ENCODE results near the gene LIF.
"Not testable (repeated sequence)": the region's sequence is repeated elsewhere in the genome, so short reads cannot be mapped to it uniquely, and the experiment has no call there.

Gene LIF

DNA sequence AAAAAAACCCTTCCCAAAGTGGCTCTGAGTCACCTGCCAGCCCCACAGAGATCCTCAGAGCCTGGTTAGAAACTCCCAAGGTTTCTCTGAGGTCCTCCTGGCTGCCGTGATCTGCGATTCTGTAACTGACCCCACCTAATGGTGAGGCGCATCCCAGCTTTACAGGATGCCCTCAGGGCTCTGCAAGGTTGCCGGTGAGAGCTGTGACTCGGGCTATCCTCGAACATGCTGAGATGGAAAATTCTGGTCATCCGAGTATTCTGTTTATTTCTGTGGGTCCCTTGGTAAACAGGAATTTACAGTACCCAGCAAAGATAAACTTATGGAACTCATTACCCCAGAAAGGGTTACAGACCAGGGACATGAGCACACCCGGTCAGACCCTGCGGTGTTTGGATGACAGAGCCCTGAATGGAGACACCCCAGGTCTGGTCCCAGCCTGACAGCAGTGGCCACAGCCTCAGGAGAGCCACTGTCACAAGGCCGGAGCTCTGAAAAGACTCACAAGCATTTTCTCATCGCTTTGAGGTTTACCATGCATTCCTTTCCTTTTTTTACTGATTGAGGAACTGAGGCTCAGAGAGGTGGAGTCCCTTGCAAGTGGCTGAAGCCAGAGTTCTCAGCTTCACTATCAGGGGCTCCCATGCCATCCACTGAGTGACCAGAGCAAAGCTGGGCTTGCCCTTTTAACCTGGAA is 22.2 kb downstream of the LIF start:
- DNase-seq, result no peak

DNA sequence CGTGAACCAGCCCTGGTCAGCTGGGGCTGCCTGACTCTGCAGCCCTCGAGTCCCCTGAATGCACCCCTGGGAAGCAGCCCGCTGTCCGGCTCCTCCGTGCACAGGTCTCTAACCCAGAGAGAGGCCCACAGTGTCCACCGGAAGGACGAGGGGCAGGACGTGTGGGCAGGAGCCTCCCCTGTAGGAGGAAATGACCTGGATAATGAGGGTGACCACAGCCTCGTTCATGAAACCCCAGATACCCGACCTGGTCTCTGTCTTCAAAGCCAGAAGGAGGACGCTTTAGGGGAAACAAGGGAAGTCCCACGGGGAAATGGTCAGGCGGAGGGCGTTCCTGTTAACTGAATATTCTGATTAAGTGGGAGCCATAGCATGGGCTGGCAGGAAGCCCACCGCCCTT is 23.3 kb downstream of the LIF start:
- no peak for DNase-seq

DNA sequence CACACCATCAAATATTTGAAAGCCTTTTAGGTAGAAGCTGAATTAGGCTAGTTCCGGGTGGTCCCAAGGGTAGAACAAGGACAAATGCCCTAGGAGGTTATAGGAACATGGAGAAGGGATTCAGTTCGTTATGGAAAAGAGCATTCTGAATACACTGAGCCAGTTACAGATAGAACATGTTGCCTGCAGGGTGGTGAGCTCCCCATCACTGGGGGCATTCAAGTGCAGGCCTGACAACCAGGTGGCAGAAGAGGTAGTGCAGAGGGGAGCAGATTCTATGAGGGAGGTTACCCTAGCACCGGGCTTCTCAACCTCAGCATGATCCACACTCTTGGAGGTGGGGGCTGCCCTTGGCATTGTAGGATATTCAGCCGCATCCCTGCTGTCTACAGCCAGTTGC is 24.2 kb downstream of the LIF start:
- no peak for DNase-seq

DNA sequence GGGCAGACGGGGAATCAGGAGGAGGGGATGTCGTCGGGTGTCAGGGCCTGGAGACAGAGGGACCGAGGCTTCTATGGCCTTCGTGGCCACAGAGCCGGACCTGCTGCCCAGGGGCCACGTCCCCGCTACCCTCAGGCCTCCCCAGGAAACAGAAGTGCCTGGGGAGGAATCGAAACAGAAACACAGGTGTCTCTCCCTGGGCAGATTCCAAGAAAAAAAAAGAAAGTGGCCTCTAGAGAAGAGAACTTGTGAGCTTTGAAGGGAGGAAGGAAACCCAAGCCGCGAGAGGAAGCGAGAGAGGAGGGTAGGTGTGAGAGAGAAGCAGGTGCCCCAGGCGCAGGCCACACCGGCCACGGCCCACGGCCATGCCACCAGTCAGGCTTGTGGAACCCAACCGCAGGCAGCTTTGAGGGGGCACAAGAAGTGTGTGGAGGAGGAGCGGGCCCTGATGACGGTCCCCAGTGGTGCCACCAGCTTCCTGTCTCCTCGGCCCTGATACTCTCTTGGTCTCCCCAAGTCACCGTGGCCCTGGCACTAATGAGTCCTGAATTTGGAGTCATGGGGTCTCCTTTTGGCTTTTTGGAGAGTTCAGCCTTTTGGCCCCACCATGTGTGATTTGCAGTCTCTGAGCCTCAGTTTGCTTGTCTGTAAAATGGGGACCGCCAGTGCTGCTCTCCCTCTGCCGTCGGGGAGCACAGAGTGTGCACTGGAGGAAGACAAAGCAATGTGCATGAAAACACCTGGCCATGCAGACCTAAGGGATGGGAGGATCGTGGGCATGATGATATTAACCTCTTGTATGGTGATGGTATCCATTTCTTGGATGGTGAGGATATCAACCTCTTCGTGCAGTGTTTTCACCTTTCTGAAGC is 25.2 kb downstream of the LIF start:
- DNase-seq, result no peak

DNA sequence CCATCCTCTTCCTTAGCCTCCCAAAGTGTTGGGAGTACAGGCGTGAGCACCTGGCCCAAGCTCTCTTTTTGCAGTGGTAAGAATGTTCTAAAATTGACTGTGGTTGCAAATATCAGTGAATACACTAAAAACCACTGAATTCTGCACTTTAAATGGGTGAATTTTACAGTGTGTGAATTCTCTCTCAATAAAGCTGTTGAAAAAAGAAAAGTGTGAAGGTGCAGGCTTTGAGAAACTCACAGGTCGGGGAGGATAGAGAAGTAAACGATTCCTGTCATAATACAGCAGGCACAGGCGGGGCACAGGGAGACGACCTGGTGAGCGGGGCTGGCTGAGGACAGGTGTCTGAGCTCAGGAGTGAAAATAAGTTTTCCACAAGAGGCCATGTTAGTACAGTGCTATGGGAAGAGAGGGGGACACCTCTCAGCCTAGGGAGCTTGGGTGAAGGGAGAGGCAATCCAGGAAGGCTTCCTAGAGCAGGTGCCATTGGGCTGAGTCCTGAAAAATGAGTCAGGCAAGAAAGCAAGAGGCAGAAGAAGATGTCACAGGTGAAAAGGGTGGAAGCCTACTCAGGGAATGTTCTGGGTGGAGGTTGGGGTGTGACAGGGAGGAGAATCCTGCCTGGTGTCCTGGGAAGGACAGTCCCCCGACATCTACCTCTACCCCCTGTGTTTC is 26.1 kb downstream of the LIF start:
- DNase-seq, result no peak

DNA sequence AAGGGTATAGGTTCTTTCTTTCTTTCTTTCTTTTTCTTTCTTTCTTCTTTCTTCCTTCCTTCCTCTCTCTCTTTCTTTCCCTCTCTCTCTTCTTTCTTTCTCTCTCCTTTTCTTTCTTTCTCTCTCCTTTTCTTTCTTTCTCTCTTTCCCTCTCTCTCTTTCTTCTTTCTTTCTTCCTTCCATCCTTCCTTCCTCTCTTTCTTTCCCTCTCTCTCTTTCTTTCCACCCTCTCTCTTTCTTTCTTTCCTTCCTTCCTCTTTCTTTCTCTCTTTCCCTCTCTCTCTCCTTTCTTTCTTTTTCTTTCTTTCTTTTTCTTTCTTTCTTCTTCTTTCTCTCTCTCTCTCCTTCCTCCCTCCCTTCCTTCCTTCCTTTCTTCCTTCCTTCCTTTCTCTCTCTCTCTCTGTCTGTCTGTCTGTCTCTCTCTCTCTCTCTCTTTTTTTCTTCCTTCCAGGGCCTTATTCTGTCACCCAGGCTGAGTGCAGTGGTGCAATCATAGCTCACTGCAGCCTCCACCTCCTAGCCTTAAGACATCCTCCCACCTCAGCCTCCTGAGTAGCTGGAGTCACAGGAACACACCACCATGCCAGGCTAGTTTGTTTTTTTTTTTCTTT is 26.8 kb downstream of the LIF start:
- DNase-seq, result no peak

DNA sequence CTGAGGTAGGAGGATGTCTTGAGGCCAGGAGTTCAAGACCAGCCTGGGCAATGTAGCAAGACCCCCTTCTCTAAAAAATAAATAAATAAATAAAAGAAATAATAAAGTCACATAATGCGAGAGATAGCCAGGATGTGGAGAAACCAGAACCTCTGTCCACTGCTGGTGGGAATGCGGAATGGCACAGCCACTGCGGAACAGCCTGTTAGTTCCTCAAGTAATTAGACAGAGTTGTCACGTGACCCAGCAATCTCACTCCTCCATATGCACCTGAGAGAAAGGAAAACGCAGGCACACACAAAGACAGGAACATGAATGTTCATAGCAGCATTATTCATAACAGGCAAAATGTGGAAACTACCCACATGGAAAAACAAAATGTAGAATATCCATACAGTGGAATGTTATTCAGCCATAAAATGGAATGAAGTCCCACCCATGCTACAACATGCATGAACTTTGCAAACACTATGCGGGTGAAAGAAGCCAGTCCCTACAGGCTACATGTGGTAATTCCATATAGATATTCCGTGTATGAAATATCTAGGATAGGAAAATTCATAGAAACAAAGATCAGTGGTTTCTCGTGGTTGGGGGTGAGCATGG is 27.4 kb downstream of the LIF start:
- no peak for DNase-seq

DNA sequence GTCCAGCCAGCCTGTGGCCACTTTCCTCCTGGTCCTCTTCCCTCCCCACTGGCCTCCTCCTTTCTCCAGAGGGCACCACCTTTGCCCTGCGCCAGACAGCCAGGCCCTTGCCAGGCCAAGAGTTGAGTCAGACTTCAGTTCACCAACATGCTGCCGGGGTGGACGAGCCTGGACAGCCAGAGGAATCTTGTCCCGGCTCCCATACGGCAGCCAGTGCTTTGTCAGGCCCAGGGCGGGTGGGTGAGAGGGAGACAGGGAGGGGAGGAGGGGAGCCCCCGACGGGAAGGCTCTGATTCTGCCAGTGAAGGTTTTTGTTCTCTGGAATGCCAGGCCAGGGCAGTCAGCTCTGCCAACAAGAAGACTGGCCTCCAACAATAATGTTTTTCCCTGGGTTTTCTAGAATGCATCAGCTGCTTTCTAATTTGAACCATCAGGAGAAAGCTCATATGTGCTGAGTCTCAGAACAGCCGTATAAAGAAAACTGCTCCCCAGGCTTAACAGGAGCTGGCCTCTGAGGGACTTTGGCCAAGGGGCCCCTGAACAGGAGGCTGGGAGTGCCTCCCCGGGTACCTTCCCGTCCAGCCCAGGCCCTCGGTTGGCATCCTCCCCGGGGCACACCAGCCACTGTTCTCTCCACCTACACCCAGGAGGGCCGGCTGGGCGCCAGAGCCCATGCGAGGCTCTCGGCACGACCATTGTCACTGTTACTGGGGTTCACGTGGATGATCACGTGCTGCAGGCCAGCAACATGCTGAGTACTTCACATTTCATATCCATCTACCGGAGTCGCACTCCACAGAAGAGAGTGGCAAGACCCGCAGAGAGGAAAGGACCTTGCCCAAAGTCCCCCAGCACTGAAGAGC is 28.6 kb downstream of the LIF start:
- DNase-seq, result no peak

DNA sequence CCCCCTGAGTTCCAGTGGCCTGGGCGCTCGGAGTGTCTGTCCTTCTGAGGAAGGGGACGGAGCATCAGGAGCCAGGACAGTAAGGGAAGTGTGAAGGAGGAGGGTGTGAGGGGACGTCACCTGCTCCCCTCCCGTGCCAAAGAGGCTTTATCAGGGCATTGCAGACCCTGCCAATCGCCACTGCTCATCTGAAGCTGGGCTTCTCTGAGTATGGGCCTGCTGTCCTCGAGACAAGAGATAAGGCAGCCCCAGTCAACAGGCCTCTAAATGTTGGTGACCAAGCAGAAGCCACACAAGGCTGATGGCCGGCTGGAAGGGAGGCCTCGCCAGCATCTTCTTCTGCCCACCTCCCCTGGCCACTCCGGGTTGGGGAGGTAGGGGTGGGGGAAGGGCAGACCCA is 29.8 kb downstream of the LIF start:
- DNase-seq, result no peak

DNA sequence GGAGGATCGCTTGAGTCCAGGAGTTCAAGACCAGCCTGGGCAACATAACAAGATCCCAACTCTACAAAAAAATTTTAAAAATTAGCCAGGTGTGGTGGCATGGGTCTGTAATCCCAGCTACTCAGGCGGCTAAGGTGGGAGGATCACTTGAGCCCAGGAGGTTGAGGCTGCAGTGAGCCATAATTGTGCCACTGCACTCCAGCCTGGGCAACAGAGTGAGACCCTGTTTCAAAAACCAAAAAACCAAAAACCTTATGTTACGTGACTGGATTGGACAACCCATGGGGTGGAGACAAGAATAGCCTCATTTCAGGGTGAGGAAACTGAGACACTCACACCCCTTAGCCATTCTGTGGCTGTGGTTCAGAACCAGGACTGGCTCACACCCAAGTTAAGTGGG is 30.3 kb downstream of the LIF start:
- not testable (repeated sequence) for DNase-seq

DNA sequence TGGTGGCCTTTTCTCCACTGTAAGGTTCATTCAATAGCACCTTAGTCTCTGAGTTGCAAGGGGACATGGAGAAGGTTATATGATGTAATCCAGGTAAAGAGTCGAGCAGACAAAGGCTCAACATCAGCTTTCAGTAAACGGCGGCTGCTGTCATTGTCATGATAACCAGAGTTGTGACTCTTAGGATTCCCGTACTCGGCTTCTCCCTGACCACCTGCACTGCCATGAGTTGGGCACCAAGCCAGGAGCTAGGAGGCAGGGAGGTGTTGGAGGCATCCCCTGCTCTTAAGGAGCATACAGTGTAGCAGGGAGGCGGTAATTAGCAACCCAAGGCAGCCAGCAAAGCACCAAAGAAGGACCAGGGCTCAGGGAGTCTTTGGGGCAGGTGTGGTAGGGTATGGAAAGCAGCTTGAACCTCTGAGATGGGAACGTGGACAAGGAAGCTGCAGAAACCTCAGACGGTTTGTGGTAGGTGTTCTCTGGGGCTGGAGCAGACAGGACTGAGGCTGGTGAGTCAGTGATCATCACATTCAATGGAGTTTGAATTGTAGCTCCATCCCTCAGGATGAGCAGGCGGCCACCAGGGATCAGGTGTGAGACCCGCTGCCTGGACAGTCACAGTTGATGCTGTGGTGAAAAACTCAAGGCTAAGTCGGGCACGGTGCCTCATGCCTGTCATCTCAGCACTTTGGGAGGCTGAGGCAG is 31.7 kb downstream of the LIF start:
- DNase-seq, result peak; percentile 21

DNA sequence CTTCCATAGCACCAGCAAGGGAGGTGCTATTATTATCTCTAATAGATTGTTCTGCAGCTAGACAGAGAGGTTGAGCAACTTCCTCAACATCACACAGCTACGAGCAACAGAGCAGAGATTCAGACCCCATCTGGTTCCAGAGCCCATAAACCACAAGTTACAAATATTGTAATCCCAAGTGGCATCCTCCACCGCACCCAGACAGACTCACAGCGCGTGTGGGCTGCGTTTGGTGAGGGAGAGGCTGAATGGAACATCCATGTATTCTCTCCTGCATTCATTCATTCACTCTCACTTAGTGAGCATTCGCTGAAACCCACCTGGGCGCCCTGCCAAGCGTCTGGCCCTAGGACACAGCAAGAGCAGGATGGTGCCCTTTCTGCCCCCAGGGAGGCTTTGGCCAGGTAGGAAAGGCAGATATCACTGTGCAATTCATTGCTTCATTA is 33.5 kb downstream of the LIF start:
- DNase-seq, result no peak

DNA sequence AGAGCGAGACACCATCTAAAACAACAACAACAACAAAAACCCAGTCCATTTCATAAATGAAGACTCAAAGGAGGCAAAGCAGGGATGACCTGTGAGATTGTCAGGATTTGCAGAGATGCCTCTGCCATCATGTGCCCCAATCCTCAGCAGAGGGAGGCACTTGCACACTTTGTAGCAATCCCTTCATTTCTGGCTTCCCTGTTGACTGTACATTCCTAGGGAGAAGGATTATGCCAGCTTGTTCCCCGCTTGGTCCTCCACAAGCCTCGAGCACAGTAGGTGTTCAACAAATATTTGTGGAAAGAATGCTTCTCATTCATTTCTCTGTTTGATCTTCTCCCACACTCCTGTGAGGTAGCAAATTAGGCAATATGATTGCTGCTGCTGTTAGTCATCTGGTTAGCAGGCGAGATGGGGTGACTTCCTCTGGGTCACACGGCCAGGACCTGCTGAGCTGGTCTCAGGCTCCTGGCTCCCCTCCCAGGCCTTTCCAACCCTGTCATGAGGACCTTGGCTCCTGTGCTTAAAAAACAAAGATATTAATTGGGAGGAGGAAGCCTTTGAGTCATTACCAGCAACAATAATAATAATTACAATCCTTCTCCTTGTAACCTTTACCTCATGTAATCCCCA is 34.1 kb downstream of the LIF start:
- DNase-seq, result no peak

DNA sequence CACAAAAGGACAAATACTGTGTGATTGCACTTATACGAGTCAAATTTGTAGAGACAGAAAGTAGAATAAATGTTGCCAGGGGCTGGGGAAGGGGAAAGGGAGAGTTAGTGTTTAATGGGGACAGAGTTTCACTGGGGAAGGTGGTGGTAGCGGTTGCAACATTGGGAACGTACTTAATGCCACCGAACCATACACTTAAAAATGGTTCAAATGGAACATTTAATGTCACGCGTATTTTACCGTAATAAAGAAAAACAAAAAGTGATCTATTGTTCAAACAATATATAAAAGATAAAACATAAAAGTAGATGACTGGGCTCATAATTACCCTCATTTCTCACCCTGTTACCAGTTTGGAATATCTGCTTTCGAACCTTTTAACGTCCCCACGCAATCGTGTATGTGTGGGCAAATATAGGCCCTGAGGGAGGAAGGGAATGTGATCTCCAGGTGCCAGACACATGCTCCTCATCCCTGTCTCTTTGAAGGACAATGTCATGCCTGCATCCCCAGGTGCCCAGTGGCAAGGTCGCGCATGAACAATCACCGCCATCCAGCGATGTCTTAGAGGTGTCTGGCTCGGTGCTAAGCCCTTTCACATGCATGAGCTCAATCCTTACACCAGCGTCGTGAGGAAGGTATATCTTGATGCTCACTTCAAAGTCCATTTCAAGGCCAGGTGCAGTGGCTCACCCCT is 35.3 kb downstream of the LIF start:
- no peak for DNase-seq

DNA sequence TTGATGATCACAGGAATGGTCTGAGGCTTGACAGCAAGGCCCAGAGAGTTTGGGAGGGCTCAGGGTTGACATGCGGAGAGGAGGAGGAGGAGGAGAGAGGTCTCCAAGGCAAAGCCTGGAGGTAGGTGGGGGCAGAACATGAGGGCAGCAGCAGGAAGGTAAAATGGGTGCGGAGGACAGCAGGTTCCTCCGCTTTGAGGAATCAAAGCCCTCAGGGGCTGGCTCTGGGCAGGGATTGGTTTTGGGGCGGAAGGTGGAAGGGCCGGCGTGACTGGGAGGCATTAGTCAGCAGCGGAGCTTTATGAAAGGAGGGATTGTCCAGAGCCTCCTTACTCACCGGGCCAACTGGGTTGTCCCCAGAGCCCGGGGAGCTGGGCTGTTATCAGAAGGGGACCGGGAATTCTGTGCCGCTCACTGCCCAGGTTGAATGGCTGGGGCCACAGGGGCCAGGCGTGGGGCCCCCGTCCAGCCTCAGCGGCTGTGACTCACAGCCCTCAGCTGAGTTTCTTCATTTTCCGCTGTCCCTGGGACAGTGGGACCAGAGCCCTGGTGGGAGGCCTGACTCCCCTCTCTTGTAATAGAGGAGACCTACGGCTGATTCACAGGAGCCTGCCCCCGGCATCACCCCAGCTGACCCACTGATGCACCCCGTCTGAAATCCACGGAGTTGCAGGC is 36.2 kb downstream of the LIF start:
- DNase-seq, result no peak

DNA sequence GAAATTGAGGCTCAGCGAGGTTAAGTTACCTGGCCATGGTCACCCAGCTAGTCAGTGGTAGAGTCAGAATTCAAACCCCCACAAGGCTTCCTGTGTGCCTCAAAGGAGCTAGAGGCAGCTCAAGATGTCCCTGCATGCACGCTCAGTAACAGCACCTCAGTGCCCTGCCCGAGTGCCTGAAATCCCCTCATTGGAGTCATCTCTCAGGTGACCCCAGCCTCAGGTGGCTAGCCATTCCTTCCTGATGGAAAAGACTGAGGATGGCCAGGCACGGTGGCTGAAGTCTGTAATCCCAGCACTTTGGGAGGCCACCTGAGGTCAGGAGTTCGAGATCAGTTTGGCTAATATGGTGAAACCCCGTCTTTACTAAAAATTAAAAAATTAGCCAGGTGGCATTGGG is 36.9 kb downstream of the LIF start:
- no peak for DNase-seq

DNA sequence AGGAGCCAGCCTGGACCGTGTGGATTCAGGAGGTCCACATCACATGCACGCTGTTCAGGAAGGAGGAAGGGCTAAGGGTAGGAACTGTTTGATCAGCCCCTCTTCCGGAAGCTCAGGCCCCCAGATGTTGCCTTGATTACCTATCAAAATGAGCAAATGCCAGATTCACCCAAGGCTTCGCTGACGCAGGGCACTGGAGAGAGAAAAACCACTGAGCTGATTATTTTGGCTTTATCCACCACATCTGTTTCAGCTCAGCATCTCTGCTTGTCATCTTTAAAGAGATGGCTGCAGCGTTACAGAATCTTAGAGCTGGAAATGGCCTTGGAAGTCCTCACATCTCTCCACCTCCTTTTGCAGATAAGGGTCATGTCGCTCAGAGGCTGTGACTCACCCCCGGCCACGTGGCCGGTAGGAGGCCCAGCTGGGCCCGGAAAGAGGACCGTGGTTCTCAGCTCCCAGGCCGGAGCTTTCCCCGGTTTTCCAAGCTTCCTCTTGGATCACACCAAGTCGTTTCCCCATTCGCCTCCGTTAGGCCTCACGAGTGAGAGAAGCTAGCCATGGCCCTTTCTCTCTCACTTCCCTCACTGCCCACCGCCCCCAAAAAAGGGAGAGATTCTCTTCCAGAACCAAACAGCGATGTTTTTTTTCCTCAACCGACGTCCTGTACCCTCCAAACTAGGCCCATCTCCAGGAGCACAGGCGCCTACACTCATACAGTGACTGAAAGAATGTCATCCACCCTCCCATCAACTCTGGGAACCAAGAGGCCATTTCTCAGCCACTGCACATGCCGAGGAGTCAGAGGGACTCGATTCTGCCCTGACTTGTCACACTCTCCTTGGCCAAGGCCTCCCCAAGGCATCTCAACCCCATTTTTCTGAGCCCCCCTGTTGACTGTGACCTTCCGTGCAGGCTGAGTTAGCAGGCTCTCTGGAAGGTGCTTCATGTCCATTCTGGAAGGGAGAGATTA is 37.6 kb downstream of the LIF start:
- DNase-seq, result no peak

DNA sequence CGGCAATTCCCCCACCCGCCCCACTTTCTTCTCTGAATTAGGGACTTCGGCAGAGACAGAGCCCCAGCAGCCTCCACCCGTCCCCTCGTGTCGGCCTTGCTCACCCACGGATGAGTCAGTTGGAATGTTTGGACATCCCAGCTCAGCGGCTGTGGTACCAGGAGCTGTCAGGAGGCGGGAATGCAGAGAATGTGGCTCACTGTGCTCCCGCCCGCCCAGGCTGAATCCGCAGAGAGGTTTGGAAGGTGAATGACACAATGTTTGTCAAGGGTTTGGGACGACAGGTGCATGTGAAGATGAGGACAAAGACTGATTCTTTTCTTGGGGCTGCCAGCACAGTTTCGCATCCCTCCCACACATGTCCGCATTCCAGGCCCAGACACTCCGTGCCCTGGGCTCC is 39.6 kb downstream of the LIF start:
- no peak for DNase-seq

All from DMS153 (cell line).